Gastrocnemius medialis (tissue), 4 donors: ENCODE measurements around the gene APLP2. TPM values are rescaled to one million over a fixed set of nuclear protein-coding genes. Genes with fewer than 3 reads are reported as not detected.

Experiments used
- ATAC-seq, 2 donors: fragments of 150-250 bp; one replicate each; pipeline ENCODE4 v1.9.1; 2016
- DNase-seq, 2 donors: peaks; one replicate each; pipeline ENCODE4 v3.0.0-alpha.2; 2019
- H3K27ac ChIP-seq, 4 donors: fragments of 200-600 bp; sonication (generic); 1 replicate in 1 of 4; 2 replicates in 3 of 4; pipeline ENCODE4 v1.5.1; 2016 to 2018; ENCODE audit warnings: mild to moderate bottlenecking in 2 of 4, moderate library complexity in 1 of 4
- H3K27me3 ChIP-seq, 3 donors: fragments of 200-600 bp; sonication (generic) in 2 of 3; 1 replicate in 1 of 3; 2 replicates in 2 of 3; pipeline versions ENCODE4 v1.5.1 to v1.6.0; 2016 to 2019; ENCODE audit warnings: mild to moderate bottlenecking in 1 of 3, moderate library complexity in 1 of 3
- H3K36me3 ChIP-seq, 2 donors: fragments of 200-600 bp; sonication (generic) in 1 of 2; one replicate each; pipeline ENCODE4 v1.5.1; 2017 to 2018
- H3K4me1 ChIP-seq, 2 donors: fragments of 200-600 bp; sonication (generic) in 1 of 2; one replicate each; pipeline ENCODE4 v1.5.1; 2016 to 2017; ENCODE audit warnings: mild to moderate bottlenecking in 2 of 2
- H3K4me3 ChIP-seq, 4 donors: fragments of 200-600 bp; sonication (generic) in 3 of 4; 1 replicate in 1 of 4; 2 replicates in 3 of 4; pipeline ENCODE4 v1.5.1; 2016 to 2019; ENCODE audit warnings: mild to moderate bottlenecking in 2 of 4
- H3K9me3 ChIP-seq, 3 donors: fragments of 200-600 bp; sonication (generic) in 2 of 3; 1 replicate in 1 of 3; 2 replicates in 2 of 3; pipeline ENCODE4 v1.5.1; 2016 to 2019
- CTCF ChIP-seq, 5 experiments: fragments of 450-650 bp in 3 of 5; fragments of 200-600 bp in 2 of 5; sonication (generic) in 2 of 5; IDR thresholded peaks in 4 of 5; conservative IDR thresholded peaks in 1 of 5; 1 replicate in 4 of 5; 2 replicates in 1 of 5; pipeline ENCODE4 v1.5.1; 2016 to 2019; ENCODE audit warnings: antibody characterized with exemption in 5 of 5, mild to moderate bottlenecking in 3 of 5, moderate library complexity in 3 of 5
- POLR2A ChIP-seq, 2 donors: fragments of 450-650 bp; IDR thresholded peaks; one replicate each; pipeline ENCODE4 v1.6.1; 2017; ENCODE audit warnings: antibody characterized with exemption in 2 of 2, mild to moderate bottlenecking in 2 of 2, moderate library complexity in 2 of 2
- in situ Hi-C, 4 donors: fragments of 200-750 bp; cut with MboI; loops; one replicate each; pipeline versions ENCODE4 v1.15.0 to v1.8.0; 2017; ENCODE audit warnings: low sequenced_read_pairs in 4 of 4
- intact Hi-C: fragments of 100-400 bp; cut with DNase I; formaldehyde crosslinking; loops from one replicate; pipeline ENCODE4 v1.15.1; 2023; ENCODE audit warnings: low total_unique reads
- total RNA-seq, 4 donors: library from RNA; depleted of rRNA; stranded (reverse); fragments of >200 nt; gene quantifications; one replicate each; pipeline versions ENCODE4 v1.1.0 to v1.2.3, GENCODE V29; 2016

The APLP2 gene
- total RNA-seq, 4 donors from 2014 or later: 80.4 to 110 (median 82.1) TPM

GRCh38 chr11:130032931-130033330 lies 36.8 kb upstream of the APLP2 start:
- H3K9me3 ChIP-seq: no peaks in the 10 kb centered on the region
- in situ Hi-C loops: no loop called here
- no peak for DNase-seq
- ATAC-seq: no peak
- no peak overlapping the region for H3K4me3 ChIP-seq
- no peaks in the 10 kb centered on the region for H3K36me3 ChIP-seq
- TF ChIP-seq POLR2A (IDR thresholded peaks at IDR 0.05) (no peak), CTCF (IDR thresholded peaks at IDR 0.05 in 4 of 5, conservative IDR thresholded peaks at IDR 0.05 in 1 of 5) (no peak)
- intact Hi-C loops: no loop called here
- no peak overlapping the region for H3K27ac ChIP-seq
- H3K4me1 ChIP-seq: no peaks in the 10 kb centered on the region
- no peaks in the 10 kb centered on the region for H3K27me3 ChIP-seq

GRCh38 chr11:130034236-130034635 lies 35.5 kb upstream of the APLP2 start:
- no peaks in the 10 kb centered on the region for H3K9me3 ChIP-seq
- no peaks in the 10 kb centered on the region for H3K4me1 ChIP-seq
- H3K36me3 ChIP-seq: no peaks in the 10 kb centered on the region
- in situ Hi-C loops (no loop called here), intact Hi-C loops (no loop called here)
- no peak overlapping the region for H3K4me3 ChIP-seq
- no peak for ATAC-seq
- no peak overlapping the region for H3K27ac ChIP-seq
- TF ChIP-seq CTCF (IDR thresholded peaks at IDR 0.05 in 4 of 5, conservative IDR thresholded peaks at IDR 0.05 in 1 of 5) (no peak), POLR2A (IDR thresholded peaks at IDR 0.05) (no peak)
- no peak for DNase-seq
- no peaks in the 10 kb centered on the region for H3K27me3 ChIP-seq

- ATAC-seq: no peak
Measured at GRCh38 chr11:130037058-130037457, 32.6 kb upstream of the APLP2 start.

DNA sequence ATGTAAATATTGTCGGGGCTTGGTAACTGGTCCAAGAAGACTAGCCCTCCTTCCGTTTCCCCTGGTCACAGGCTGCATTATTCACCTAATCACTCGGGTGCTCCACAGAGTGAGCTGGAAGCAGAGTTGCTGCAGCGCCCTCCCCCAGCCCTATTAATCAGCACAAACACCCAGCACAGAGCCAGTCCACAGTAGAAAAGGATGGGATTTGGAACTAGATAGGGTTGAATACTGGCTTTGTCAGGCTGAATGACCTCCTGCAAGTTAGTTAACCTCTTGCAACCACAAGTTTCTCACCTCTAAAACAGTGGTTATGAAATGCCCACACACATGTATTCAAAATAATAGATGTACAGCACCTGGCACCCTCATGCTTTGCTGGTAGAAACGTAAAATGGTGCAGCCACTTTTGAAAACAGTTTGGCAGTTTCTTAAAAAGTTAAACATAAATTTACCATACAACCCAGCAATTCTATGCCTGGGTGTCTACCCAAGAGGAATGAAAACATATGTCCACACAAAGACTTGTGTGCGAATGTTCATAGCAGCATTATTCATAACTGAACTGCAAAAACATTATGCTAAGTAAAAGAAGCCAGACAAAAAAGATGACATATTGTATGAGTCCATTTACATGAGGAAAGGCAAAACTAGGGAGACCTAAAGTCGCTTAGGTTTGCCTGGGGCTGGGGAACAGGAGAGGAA lies 31.7 kb upstream of the APLP2 start:
- in situ Hi-C loops (no loop called here), intact Hi-C loops (no loop called here)
- Histone ChIP-seq H3K4me3 (no peak overlapping the region), H3K27ac (no peak overlapping the region), H3K4me1 (no peaks in the 10 kb centered on the region), H3K36me3 (no peaks in the 10 kb centered on the region), H3K27me3 (no peaks in the 10 kb centered on the region), H3K9me3 (no peaks in the 10 kb centered on the region)
- ATAC-seq: no peak
- TF ChIP-seq CTCF (IDR thresholded peaks at IDR 0.05 in 4 of 5, conservative IDR thresholded peaks at IDR 0.05 in 1 of 5) (no peak), POLR2A (IDR thresholded peaks at IDR 0.05) (no peak)
- DNase-seq: no peak

More at GRCh38 chr11:130037058-130037457, 32.6 kb upstream of the APLP2 start:
- Histone ChIP-seq H3K9me3 (no peaks in the 10 kb centered on the region), H3K36me3 (no peaks in the 10 kb centered on the region), H3K4me1 (no peaks in the 10 kb centered on the region), H3K27ac (no peak overlapping the region), H3K4me3 (no peak overlapping the region), H3K27me3 (no peaks in the 10 kb centered on the region)
- TF ChIP-seq POLR2A (IDR thresholded peaks at IDR 0.05) (no peak), CTCF (IDR thresholded peaks at IDR 0.05 in 4 of 5, conservative IDR thresholded peaks at IDR 0.05 in 1 of 5) (no peak)
- intact Hi-C loops (no loop called here), in situ Hi-C loops (no loop called here)
- no peak for DNase-seq
